IPS-18a (cell line): ENCODE measurements around the gene CDH22.

Experiments used
- H3K27ac ChIP-seq: one replicate; pipeline ENCODE4 v1.5.1; 2013; ENCODE audit warnings: low read length
- H3K27me3 ChIP-seq: one replicate; pipeline ENCODE4 v1.6.1; 2013; ENCODE audit warnings: mild to moderate bottlenecking, low read length; ENCODE audit not compliant: control insufficient read depth, insufficient read depth
- H3K36me3 ChIP-seq: one replicate; pipeline ENCODE4 v1.6.1; 2013; ENCODE audit warnings: low read depth, low read length; ENCODE audit not compliant: control insufficient read depth
- H3K4me1 ChIP-seq: one replicate; pipeline ENCODE4 v1.6.1; 2013; ENCODE audit warnings: low read depth, low read length; ENCODE audit not compliant: control insufficient read depth
- H3K4me3 ChIP-seq: one replicate; pipeline ENCODE4 v1.5.1; 2013; ENCODE audit warnings: low read length
- H3K9ac ChIP-seq: one replicate; pipeline ENCODE4 v1.6.1; 2013; ENCODE audit warnings: mild to moderate bottlenecking, low read length, moderate library complexity
- H3K9me3 ChIP-seq: one replicate; pipeline ENCODE4 v1.6.1; 2013; ENCODE audit warnings: low read depth, low read length; ENCODE audit not compliant: control insufficient read depth

CDH22 gene, protein sequence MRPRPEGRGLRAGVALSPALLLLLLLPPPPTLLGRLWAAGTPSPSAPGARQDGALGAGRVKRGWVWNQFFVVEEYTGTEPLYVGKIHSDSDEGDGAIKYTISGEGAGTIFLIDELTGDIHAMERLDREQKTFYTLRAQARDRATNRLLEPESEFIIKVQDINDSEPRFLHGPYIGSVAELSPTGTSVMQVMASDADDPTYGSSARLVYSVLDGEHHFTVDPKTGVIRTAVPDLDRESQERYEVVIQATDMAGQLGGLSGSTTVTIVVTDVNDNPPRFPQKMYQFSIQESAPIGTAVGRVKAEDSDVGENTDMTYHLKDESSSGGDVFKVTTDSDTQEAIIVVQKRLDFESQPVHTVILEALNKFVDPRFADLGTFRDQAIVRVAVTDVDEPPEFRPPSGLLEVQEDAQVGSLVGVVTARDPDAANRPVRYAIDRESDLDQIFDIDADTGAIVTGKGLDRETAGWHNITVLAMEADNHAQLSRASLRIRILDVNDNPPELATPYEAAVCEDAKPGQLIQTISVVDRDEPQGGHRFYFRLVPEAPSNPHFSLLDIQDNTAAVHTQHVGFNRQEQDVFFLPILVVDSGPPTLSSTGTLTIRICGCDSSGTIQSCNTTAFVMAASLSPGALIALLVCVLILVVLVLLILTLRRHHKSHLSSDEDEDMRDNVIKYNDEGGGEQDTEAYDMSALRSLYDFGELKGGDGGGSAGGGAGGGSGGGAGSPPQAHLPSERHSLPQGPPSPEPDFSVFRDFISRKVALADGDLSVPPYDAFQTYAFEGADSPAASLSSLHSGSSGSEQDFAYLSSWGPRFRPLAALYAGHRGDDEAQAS

DNA sequence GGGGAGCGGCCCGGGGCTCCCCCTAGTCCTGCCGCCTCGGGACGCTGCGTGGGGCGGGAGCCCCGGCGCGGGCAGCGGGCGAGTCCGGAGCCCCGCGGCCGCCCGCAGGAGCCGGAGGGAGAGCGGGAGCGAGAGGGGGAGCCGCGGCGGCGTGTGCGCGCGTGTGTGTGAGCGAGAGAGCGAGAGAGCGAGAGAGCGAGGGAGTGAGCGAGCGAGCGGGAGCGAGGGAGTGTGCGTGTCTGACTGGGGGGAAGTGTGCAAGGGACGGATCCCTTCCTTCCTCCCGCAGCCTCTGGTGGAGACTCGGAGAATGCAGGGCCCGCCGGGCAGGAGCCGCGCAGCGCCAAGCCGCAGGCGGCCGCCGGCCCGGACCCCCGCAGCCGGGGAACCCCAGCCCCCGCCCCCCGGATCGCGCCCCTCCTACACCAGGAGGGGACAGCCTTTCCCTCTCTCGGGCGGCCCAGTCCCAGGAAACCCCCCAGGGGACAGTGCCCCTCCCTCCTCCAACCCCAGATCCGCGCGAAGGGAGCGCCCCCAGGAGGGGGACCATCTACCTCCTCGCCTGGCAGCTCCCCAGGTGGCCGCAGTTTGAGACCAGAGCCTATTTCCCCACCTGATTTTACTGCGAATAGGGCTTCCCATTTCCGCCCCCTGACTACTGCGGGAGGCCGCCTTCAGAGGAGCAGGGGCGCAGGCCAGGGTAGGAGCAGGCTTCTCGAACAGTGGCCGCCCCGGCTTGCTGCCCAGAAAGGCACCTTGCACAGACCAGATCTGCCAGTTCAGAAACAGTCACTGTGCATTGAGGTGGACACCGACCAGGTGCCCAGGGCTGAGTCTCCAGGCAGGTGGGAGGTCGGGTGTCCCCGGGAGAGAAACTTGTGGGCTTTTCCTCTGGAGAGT, at the start of gene CDH22:
CDH22 (minus strand) TSS at position 241 of the 900 bp plus-strand sequence. CDS start 57,204 bp downstream, outside the sequence.
- peaks cover 86% of the 10 kb centered on the region for H3K27me3 ChIP-seq
- H3K9ac ChIP-seq = no peak within 1 kb of the TSS

DNA sequence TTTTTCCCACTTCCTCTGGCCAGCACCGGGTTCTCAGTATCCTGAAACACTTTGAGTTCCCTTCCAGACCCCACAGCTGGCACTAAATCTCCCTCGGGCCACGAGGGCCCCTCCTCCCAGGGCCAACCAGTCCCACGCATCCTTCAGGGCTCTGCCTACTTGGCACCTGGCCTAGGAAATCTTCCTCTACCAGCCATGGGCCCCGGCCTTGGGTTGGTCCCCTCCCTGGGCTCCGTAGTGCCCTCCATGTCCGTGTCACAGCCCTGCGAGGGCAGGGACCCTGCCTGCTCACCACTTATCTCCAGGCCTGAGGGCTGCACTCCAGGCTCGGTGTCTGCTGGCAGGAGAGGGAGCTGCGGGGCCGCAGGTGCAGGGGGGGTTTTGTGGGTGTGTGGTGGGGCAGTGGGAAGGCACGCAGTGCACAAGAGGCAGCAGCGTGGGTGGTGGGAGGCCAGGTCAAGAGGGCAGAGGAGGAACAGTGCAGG, 48.8 kb upstream of the CDH22 start:
- H3K27me3 ChIP-seq = no peaks in the 10 kb centered on the region
- H3K4me1 ChIP-seq = no peaks in the 10 kb centered on the region
- no peak overlapping the region for H3K27ac ChIP-seq
- H3K4me3 ChIP-seq = no peak overlapping the region
- no peak overlapping the region for H3K9ac ChIP-seq
- no peaks in the 10 kb centered on the region for H3K9me3 ChIP-seq
- H3K36me3 ChIP-seq = no peaks in the 10 kb centered on the region

More for the DNA sequence above, at the start of gene CDH22:
- Histone ChIP-seq H3K4me1 (peaks cover 3% of the 10 kb centered on the region), H3K4me3 (peak within 1 kb of the TSS; percentile 48), H3K36me3 (no peaks in the 10 kb centered on the region), H3K27ac (no peak within 1 kb of the TSS), H3K9me3 (no peaks in the 10 kb centered on the region)

DNA sequence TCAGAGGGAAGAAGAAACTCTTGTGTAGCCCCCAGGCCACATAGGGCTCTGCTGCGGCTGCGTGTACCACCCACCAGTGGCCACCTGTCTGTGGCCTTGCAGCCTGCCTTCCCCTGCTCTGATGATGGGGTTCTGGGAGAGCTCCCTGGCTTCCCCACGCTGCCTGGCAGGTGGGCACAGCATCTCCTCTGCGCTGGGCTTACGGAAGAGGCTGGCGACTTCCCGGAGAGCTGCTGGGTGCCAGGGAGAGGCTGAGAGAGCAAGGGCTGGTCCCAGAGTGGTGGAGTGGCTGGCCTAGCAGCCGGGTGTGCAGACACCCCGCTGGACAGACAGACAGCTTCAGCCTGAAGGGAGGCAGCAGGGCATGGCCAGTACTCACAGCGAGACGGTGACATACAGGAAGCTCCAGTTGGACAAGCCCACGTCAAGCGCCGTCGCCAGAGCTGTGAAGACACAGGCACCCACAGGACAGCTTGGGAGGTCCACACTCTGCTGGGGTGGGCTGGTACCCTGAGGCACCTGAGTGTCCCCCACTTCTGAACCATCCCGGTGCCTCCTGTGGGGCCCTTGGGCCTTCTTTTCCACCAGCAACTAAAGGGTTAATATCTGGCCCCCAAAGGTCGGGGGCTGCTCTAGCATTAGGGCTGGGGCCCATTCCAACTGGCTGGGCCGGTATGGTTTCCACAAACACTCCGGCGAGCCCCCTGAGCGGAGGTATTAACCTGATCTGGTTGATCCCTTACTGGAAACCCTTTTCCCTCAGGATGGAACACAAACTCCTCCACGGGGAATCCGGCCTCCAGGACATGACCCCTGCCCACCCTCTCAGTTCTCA, 48.1 kb upstream of the CDH22 start:
- Histone ChIP-seq H3K36me3 (no peaks in the 10 kb centered on the region), H3K9me3 (no peaks in the 10 kb centered on the region), H3K4me3 (no peak overlapping the region), H3K4me1 (peaks cover 1% of the 10 kb centered on the region), H3K27me3 (no peaks in the 10 kb centered on the region), H3K9ac (no peak overlapping the region), H3K27ac (no peak overlapping the region)

DNA sequence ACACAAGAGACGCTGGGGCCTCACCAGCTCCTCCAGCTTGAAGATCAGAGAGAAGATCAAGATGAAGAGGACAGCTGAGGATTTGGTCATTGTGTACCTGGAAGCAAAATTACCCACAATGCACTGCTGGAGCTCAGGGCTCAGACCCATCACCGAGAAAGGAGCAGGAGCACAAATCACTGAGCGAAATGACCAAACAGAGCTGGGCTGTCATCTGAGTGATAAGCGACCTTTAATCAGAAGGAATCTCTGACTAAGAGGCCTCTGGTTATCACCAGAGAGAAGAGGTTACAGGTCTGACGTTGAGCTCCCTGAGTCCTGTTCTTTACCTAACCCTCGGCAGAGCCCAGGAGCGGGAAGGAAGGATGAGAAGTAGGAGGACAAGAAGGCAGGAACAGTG, 47.5 kb upstream of the CDH22 start:
- Histone ChIP-seq H3K9ac (no peak overlapping the region), H3K4me1 (peaks cover 6% of the 10 kb centered on the region), H3K27ac (no peak overlapping the region), H3K4me3 (no peak overlapping the region), H3K27me3 (no peaks in the 10 kb centered on the region), H3K9me3 (no peaks in the 10 kb centered on the region), H3K36me3 (no peaks in the 10 kb centered on the region)

DNA sequence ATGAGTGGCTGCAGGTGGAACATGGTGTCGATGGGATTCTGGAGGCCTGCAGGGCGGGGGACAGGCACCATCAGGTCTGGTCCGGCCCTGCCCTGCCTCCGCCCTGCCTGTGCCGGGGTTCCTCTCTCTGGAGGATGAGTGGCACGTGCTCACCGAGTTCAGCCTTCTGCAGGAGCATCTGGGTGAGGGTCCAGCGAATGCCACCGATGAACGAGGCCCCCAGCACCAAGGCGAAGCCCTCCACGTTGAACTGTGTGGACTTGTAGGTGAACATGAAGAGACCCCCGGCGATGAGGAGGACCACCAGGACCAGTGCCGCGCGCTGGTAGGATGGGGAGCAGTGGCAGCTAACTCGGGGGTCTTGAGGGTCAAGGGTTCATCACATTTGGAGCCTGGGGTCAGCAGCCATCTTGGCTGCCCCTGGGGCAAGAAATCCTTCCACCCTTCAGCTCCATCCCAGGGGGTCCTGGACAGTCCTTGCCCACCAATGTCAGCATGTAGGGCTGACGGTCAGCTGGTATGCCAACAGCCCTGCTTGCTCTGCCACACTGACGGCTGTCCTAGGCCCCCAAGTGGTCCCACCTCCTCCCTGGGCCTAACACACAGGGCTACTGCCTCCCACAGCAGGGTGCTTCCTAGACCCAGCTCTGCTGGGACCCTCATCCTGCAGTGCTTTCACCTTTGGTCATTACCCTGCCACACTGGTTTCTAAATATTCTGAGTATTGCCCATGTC, 46.8 kb upstream of the CDH22 start:
- no peak overlapping the region for H3K9ac ChIP-seq
- H3K27me3 ChIP-seq = no peaks in the 10 kb centered on the region
- no peak overlapping the region for H3K4me3 ChIP-seq
- peaks cover 13% of the 10 kb centered on the region for H3K4me1 ChIP-seq
- no peaks in the 10 kb centered on the region for H3K36me3 ChIP-seq
- H3K27ac ChIP-seq = no peak overlapping the region
- no peaks in the 10 kb centered on the region for H3K9me3 ChIP-seq

DNA sequence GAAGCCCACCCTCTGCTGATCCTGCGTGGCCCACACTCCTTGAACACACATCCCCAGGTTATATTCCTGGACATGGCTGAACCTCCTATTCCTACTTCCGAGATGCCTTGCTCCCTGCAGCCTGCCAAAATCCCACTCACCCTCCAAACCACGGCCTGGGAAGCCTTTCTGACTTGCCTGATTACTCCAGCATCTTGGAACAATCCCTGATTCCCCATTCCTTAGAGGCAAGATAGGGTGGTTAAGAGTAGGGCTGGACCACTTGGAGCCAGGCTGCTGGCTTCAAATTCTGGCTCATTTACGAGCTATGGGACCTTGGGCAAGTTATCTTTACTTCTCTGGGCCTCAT, 45.9 kb upstream of the CDH22 start:
- H3K4me1 ChIP-seq = peaks cover 13% of the 10 kb centered on the region

DNA sequence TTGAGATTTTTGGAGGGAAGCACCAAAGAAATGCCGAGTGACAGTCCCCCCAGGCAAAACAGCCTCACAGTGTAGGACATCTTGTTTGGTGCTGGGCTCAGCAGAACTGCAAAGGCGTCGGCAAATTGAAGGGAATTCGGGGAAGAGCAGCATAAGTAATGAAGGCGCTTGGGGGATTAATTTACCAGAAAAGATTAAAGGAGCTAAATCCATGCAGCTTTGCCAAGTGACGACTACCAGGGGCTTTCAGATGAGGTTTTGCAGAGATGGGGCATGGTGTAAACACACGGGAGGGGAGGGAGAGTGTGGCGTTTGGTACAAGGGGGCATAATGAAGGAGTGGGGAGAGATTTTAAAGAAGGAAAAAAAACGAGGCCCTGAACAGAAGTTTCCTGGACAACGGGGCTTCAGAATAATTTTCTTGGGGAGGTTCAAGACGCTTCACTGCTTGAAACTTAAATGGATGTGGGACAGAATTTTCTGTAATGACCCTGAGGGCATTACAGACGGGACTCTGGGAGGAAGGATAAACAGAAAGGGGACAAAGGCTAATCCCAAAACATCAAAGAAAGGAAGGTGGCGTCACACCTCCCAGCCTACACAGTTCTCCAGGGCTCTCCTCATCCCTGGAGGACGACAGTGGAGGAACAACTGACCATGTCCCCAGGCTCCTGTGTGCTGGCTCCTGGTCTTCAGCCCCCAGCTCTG, 45.4 kb upstream of the CDH22 start:
- Histone ChIP-seq H3K9ac (no peak overlapping the region), H3K36me3 (no peaks in the 10 kb centered on the region), H3K27ac (no peak overlapping the region), H3K4me1 (peaks cover 16% of the 10 kb centered on the region), H3K4me3 (no peak overlapping the region), H3K9me3 (no peaks in the 10 kb centered on the region), H3K27me3 (no peaks in the 10 kb centered on the region)

More for the DNA sequence above, 45.9 kb upstream of the CDH22 start:
- no peak overlapping the region for H3K27ac ChIP-seq
- H3K27me3 ChIP-seq = no peaks in the 10 kb centered on the region
- no peak overlapping the region for H3K4me3 ChIP-seq
- no peak overlapping the region for H3K9ac ChIP-seq
- H3K9me3 ChIP-seq = no peaks in the 10 kb centered on the region
- no peaks in the 10 kb centered on the region for H3K36me3 ChIP-seq

DNA sequence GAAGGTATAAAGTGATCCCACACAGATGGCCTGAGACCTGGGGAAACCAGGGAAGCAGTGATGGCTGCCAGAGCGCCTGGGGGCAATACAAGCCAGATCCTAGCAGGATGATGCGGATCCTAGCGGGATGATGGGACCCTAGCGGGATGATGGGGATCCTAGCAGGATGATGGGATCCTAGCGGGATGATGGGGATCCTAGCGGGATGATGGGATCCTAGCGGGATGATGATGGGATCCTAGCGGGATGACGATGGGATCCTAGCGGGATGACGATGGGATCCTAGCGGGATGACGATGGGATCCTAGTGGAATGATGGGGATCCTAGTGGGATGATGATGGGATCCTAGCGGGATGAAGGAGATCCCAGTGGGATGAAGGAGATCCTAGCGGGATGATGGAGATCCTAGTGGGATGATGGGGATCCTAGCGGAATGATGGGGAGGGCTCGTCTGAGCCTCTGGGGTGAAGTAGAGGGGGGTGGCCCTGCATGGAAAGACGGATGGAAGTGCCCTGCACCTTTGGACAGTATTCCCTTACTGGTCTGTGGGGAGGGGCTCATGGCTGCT, 44.2 kb upstream of the CDH22 start:
- Histone ChIP-seq H3K36me3 (no peaks in the 10 kb centered on the region), H3K9me3 (no peaks in the 10 kb centered on the region), H3K27me3 (no peaks in the 10 kb centered on the region), H3K4me1 (peaks cover 17% of the 10 kb centered on the region), H3K27ac (no peak overlapping the region), H3K4me3 (no peak overlapping the region), H3K9ac (no peak overlapping the region)

DNA sequence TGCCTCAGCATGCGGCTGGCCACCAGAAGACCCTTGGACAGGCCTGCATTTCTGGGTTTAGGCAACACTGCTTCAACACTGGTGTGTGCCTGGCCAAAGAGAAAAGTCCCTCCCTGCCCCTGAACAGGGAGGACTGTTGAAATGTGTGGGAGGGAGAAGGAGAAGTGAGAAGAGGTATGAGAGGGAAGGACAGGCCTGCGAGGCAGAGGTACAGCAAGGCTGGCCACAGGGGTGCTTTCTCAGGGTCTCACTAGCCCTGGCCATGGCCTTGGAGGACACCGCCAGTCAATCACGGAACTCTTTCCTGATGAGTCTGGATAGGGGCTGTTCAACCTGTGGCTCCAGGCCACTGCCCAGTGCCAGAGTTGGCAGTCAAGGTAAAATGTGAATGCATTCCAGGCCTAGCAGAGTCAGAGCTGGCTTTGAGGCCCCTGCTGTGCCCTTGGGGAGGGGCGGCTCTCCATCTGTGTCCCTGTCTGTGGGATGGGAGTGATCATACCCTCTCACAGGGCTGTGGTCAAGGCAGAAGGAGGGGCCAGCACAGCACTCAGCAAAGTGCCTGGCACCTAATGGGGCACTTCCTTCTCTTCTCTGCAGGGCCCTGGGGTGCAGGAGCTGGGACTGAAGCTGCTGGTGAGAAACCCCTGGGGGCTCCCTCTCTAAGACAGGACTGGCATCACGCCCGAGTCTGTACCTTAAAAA, 43.2 kb upstream of the CDH22 start:
- no peaks in the 10 kb centered on the region for H3K36me3 ChIP-seq
- peaks cover 17% of the 10 kb centered on the region for H3K4me1 ChIP-seq
- no peak overlapping the region for H3K4me3 ChIP-seq
- no peaks in the 10 kb centered on the region for H3K9me3 ChIP-seq
- no peak overlapping the region for H3K27ac ChIP-seq
- H3K9ac ChIP-seq = no peak overlapping the region
- H3K27me3 ChIP-seq = no peaks in the 10 kb centered on the region
